GM23338 (cell line): ENCODE results near the gene SFT2D3. TPM values are rescaled to one million over a fixed set of nuclear protein-coding genes. Genes with fewer than 3 reads are reported as not detected.

Source experiments
- ATAC-seq: fragments of 200-7000 bp; cut with Tn5 transposase; 3 replicates; pipeline ENCODE4 v1.9.1; 2020
- DNase-seq: peaks from one replicate; pipeline ENCODE4 v3.0.0-alpha.2; 2015; ENCODE audit warnings: low spot score
- H2AFZ ChIP-seq: fragments of 200-600 bp; sonication (generic); 2 replicates; pipeline ENCODE4 v1.8.0; 2016; ENCODE audit warnings: antibody characterized with exemption, mild to moderate bottlenecking, moderate library complexity
- H3F3A ChIP-seq: fragments of 200-600 bp; sonication (generic); replicated peaks from 2 replicates; pipeline ENCODE4 v1.8.0; 2017; ENCODE audit warnings: antibody characterized with exemption, mixed run types, low read depth
- H3K27ac ChIP-seq: fragments of 200-600 bp; sonication (generic); 2 replicates; pipeline ENCODE4 v1.6.1; 2016; ENCODE audit warnings: low read depth
- H3K27me3 ChIP-seq: fragments of 200-600 bp; sonication (generic); 2 replicates; pipeline ENCODE4 v1.8.0; 2016; ENCODE audit warnings: mild to moderate bottlenecking, mixed run types, moderate library complexity; ENCODE audit not compliant: insufficient read depth
- H3K36me3 ChIP-seq: fragments of 200-600 bp; sonication (generic); 2 replicates; pipeline ENCODE4 v1.8.0; 2016; ENCODE audit warnings: mild to moderate bottlenecking; ENCODE audit not compliant: insufficient read depth
- H3K4me1 ChIP-seq: fragments of 200-600 bp; sonication (generic); 2 replicates; pipeline ENCODE4 v1.8.0; 2016; ENCODE audit warnings: mild to moderate bottlenecking, moderate library complexity; ENCODE audit not compliant: insufficient read depth
- H3K4me2 ChIP-seq: fragments of 200-600 bp; sonication (generic); 2 replicates; pipeline ENCODE4 v1.7.1; 2017; ENCODE audit warnings: mixed run types
- H3K4me3 ChIP-seq: fragments of 200-600 bp; sonication (generic); 2 replicates; pipeline ENCODE4 v1.6.1; 2016; ENCODE audit warnings: mixed run types
- H3K79me2 ChIP-seq: fragments of 200-600 bp; sonication (generic); replicated peaks from 2 replicates; pipeline ENCODE4 v1.8.0; 2017; ENCODE audit warnings: mild to moderate bottlenecking; ENCODE audit not compliant: insufficient read depth
- H3K9me2 ChIP-seq: fragments of 200-600 bp; sonication (generic); 2 replicates; pipeline ENCODE4 v1.8.0; 2017; ENCODE audit not compliant: insufficient read depth
- H4K20me1 ChIP-seq: fragments of 200-600 bp; sonication (generic); replicated peaks from 2 replicates; pipeline ENCODE4 v1.8.0; 2017; ENCODE audit warnings: mild to moderate bottlenecking; ENCODE audit not compliant: insufficient read depth
- H3K27ac Mint-ChIP-seq: 2 replicates; pipeline ENCODE4 v1.8.0; 2020; ENCODE audit warnings: inconsistent platforms, mild to moderate bottlenecking, moderate library complexity, mixed read lengths
- H3K27me3 Mint-ChIP-seq: 3 replicates; pipeline ENCODE4 v1.8.0; 2022; ENCODE audit warnings: low read depth, mild to moderate bottlenecking, moderate library complexity, mixed read lengths, inconsistent platforms; ENCODE audit not compliant: insufficient read depth, poor library complexity
- H3K36me3 Mint-ChIP-seq: 3 replicates; pipeline ENCODE4 v1.8.0; 2021; ENCODE audit warnings: low read depth, mild to moderate bottlenecking, inconsistent platforms, moderate library complexity, mixed read lengths
- H3K4me1 Mint-ChIP-seq: 3 replicates; pipeline ENCODE4 v1.8.0; 2020; ENCODE audit warnings: mild to moderate bottlenecking, inconsistent platforms, mixed read lengths
- H3K4me3 Mint-ChIP-seq: 3 replicates; pipeline ENCODE4 v1.8.0; 2021; ENCODE audit warnings: moderate library complexity, mild to moderate bottlenecking, inconsistent platforms, mixed read lengths
- H3K9me3 Mint-ChIP-seq: 3 replicates; pipeline ENCODE4 v1.8.0; 2020; ENCODE audit warnings: moderate library complexity, mild to moderate bottlenecking, inconsistent platforms, mixed read lengths
- CTCF ChIP-seq, 2 experiments: fragments of 200-600 bp in 1 of 2; sonication (generic) in 1 of 2; conservative IDR thresholded peaks; 2 replicates each; pipeline versions ENCODE4 v1.5.1 to v1.6.1; 2016 to 2017; ENCODE audit warnings: antibody characterized with exemption in 2 of 2, low read depth in 2 of 2, mild to moderate bottlenecking in 2 of 2, moderate library complexity in 1 of 2
- EZH2phosphoT487 ChIP-seq: fragments of 200-600 bp; sonication (generic); IDR thresholded peaks from one replicate; pipeline ENCODE4 v1.8.1; 2018; ENCODE audit warnings: antibody characterized with exemption; ENCODE audit not compliant: unreplicated experiment
- NANOG ChIP-seq: IDR thresholded peaks from 2 replicates; pipeline ENCODE4 v1.6.1; 2016; ENCODE audit warnings: antibody characterized with exemption, borderline replicate concordance
- POLR2AphosphoS5 ChIP-seq: IDR thresholded peaks from 2 replicates; pipeline ENCODE4 v1.6.1; 2016; ENCODE audit warnings: antibody characterized with exemption, low read depth
- REST ChIP-seq: IDR thresholded peaks from one replicate; pipeline ENCODE4 v1.6.1; 2018; ENCODE audit warnings: antibody characterized with exemption; ENCODE audit not compliant: unreplicated experiment
- STAT1 ChIP-seq: IDR thresholded peaks from one replicate; pipeline ENCODE4 v1.6.1; 2016; ENCODE audit warnings: antibody characterized with exemption; ENCODE audit not compliant: unreplicated experiment
- ZNF114 ChIP-seq: fragments of 250-450 bp; sonication (Bioruptor Pico); IDR thresholded peaks from 2 replicates; pipeline ENCODE4 v1.5.0; 2020; ENCODE audit warnings: mild to moderate bottlenecking, moderate library complexity
- ZNF331 ChIP-seq: fragments of 250-450 bp; sonication (Bioruptor Pico); IDR thresholded peaks from 2 replicates; pipeline ENCODE4 v1.5.0; 2020; ENCODE audit warnings: low read depth, mild to moderate bottlenecking, moderate library complexity
- polyA plus RNA-seq: library from polyadenylated mRNA; unstranded; fragments of >200 nt; fragmentation: Nextera tagmentation; extraction: Ambion mirVana; gene quantifications from 2 replicates; pipeline ENCODE4 v1.2.1, GENCODE V29; 2016
- total RNA-seq: library from RNA; depleted of rRNA; stranded (reverse); fragments of >200 nt; shearing (Covaris generic); gene quantifications from 2 replicates; pipeline ENCODE4 v1.2.3, GENCODE V29; 2014
- TF ChIP-seq, protein P1 (sequence below): IDR thresholded peaks from 2 replicates; pipeline ENCODE4 v1.6.1; 2016; ENCODE audit warnings: antibody characterized with exemption

SFT2D3 gene
- total and polyA plus RNA-seq, 2 experiments from 2014 or later: 13.7 TPM; not detected in 1

DNA sequence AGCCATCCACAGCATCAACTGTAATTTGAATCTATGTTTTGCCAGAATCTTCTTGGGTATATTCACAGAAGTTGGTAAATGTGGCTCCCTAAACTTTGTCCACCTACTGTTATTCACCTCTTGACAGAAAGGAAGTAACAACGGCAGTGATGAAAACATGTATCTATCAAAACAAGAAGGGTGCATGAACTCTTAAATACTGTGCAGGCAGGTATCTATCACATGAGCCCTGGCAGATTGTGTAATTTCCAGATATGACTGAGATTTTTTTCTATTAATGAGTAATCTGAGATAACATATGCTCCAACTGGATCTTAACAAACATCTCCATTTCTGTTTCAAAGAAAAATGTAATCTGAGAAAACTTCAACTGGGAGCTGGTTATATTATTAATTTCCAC, 36.6 kb downstream of the SFT2D3 start:
- Mint-ChIP-seq H3K27ac (no peak overlapping the region), H3K9me3 (no peaks in the 10 kb centered on the region)

GRCh38 chr2:127739800-127740199, 38.5 kb downstream of the SFT2D3 start:
- ATAC-seq (no peak), DNase-seq (no peak)
- H3K9me2 ChIP-seq: no peaks in the 10 kb centered on the region
- H3F3A ChIP-seq: no peaks in the 10 kb centered on the region
- no peak for TF ChIP-seq CTCF (conservative IDR thresholded peaks at IDR 0.05; ENCODE audit: low read depth in 2 of 2)
- no peak for TF ChIP-seq ZNF114 (CRISPR knock-in tag)
- no peak for TF ChIP-seq EZH2phosphoT487
- TF ChIP-seq REST: no peak
- TF ChIP-seq ZNF331: no peak
- no peak for TF ChIP-seq POLR2AphosphoS5
- no peak for TF ChIP-seq STAT1
- TF ChIP-seq, protein P1, sequence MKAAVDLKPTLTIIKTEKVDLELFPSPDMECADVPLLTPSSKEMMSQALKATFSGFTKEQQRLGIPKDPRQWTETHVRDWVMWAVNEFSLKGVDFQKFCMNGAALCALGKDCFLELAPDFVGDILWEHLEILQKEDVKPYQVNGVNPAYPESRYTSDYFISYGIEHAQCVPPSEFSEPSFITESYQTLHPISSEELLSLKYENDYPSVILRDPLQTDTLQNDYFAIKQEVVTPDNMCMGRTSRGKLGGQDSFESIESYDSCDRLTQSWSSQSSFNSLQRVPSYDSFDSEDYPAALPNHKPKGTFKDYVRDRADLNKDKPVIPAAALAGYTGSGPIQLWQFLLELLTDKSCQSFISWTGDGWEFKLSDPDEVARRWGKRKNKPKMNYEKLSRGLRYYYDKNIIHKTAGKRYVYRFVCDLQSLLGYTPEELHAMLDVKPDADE: no peak
- TF ChIP-seq NANOG: no peak
- H3K27me3 ChIP-seq: no peaks in the 10 kb centered on the region
- H3K27ac Mint-ChIP-seq: no peak overlapping the region
- H2AFZ ChIP-seq: no peak overlapping the region
- H3K9me3 Mint-ChIP-seq: no peaks in the 10 kb centered on the region
- H4K20me1 ChIP-seq: peaks cover 12% of the 10 kb centered on the region
- no peaks in the 10 kb centered on the region for H3K4me1 ChIP-seq
- 0 out of 2 replicates have a peak, but pooled peaks cover 3% of the 10 kb centered on the region for H3K79me2 ChIP-seq
- H3K4me2 ChIP-seq: no peak overlapping the region
- H3K4me1 Mint-ChIP-seq: no peaks in the 10 kb centered on the region
- H3K4me3 Mint-ChIP-seq: no peak overlapping the region
- peaks cover 7% of the 10 kb centered on the region; the same call in 1 of the 2 replicates for H3K36me3 ChIP-seq
- peaks cover 4% of the 10 kb centered on the region for H3K27me3 Mint-ChIP-seq
- no peak overlapping the region for H3K4me3 ChIP-seq
- H3K27ac ChIP-seq: no peak overlapping the region
- H3K36me3 Mint-ChIP-seq: no peaks in the 10 kb centered on the region; the same call in 1 of the 3 replicates

More for the DNA sequence above, 36.6 kb downstream of the SFT2D3 start:
- Histone ChIP-seq H3K4me1 (no peaks in the 10 kb centered on the region), H3K4me3 (no peak overlapping the region), H3K79me2 (0 out of 2 replicates have a peak, but pooled peaks cover 3% of the 10 kb centered on the region), H3K27ac (no peak overlapping the region), H3K4me2 (no peak overlapping the region), H4K20me1 (peaks cover 16% of the 10 kb centered on the region), H3K36me3 (0 out of 2 replicates have a peak, but pooled peaks cover 3% of the 10 kb centered on the region), H3K9me2 (no peaks in the 10 kb centered on the region), H3F3A (no peaks in the 10 kb centered on the region), H2AFZ (no peak overlapping the region), H3K27me3 (no peaks in the 10 kb centered on the region)
- DNase-seq: no peak
- Mint-ChIP-seq H3K27me3 (peaks cover 4% of the 10 kb centered on the region), H3K36me3 (no peaks in the 10 kb centered on the region; the same call in 1 of the 3 replicates), H3K4me3 (no peak overlapping the region), H3K4me1 (no peaks in the 10 kb centered on the region)
- TF ChIP-seq STAT1 (no peak), CTCF (conservative IDR thresholded peaks at IDR 0.05; ENCODE audit: low read depth in 2 of 2) (no peak), POLR2AphosphoS5 (no peak)
- TF ChIP-seq, protein P1: no peak
- ATAC-seq: no peak
